Measurements from ENCODE around the gene RAPGEF4. TPM values are rescaled to one million over a fixed set of nuclear protein-coding genes. Genes with fewer than 3 reads are reported as not detected.

Gene RAPGEF4
- 0.86 and 1.9 TPM in 2 replicates for total RNA-seq (2011; cell fraction: chromatin; rRNA removed; ENCODE audit: low replicate concordance)
- total RNA-seq (2011; cell fraction: nucleolus; rRNA removed) = not detected in 2 replicates
- total RNA-seq (2011; cell fraction: nucleoplasm; rRNA removed) = 1.0 TPM in 1 of 2 replicates, not detected in the other
- not detected in 2 replicates for total RNA-seq (2014; rRNA removed)
- 0.45 TPM in 1 of 2 replicates, not detected in the other for total RNA-seq (2014; rRNA removed; fragmentation: Illumina TruSeq; extraction: Trizol)
- not detected in 2 replicates for total RNA-seq (2015; rRNA removed; fragmentation: Illumina TruSeq; extraction: Trizol)
- total RNA-seq (2021) = 0.33 TPM in 1 of 2 replicates, not detected in the other
- 0.13 and 0.62 TPM in 2 replicates for polyA plus RNA-seq (2011; rRNA removed)
- 0.01 and 0.72 TPM in 2 replicates for polyA plus RNA-seq (2011; cell fraction: cytosol; rRNA removed)
- 0.64 and 2.7 TPM in 2 replicates for polyA plus RNA-seq (2011; cell fraction: nucleus; rRNA removed)
- polyA plus RNA-seq (2012) = 0.03 TPM in 1 of 2 replicates, not detected in the other
- not detected in 2 replicates for polyA plus RNA-seq (2014; fragmentation: Illumina TruSeq; extraction: Trizol)
- under 1 TPM in 1 of 2 experiments, not detected in 1; 0.04 TPM for polyA plus RNA-seq (2014; fragmentation: Nextera tagmentation; extraction: Ambion mirVana)
- not detected in 2 replicates for polyA plus RNA-seq (2014; rRNA removed)
- 0.81 and 2.6 TPM in 2 replicates for polyA minus RNA-seq (2011; rRNA and poly(A)+ RNA removed)
- not detected in 2 replicates for polyA minus RNA-seq (2011; cell fraction: cytosol; rRNA and poly(A)+ RNA removed)
- polyA minus RNA-seq (2011; cell fraction: nucleus; rRNA and poly(A)+ RNA removed) = 0.27 and 1.9 TPM in 2 replicates
- Bru-seq, nascent RNA = percentile 8 among the genes with signal in this experiment
- percentile 8 among the genes with signal in this experiment for BruChase-seq, experiment 1, labeled RNA remaining after a 2-hour chase
- percentile 10 among the genes with signal in this experiment for BruChase-seq, experiment 2, labeled RNA remaining after a 6-hour chase
- long read RNA-seq, experiment 1 = 0 reads
- long read RNA-seq, experiment 2 = 0 reads
- long read RNA-seq, experiment 3 = 0 reads

GRCh38 chr2:172735582-172736423, at the start of gene RAPGEF4:
Gene RAPGEF4 (plus strand): TSS chr2:172735845. CDS start chr2:172735984, 139 bp downstream.
- CTCF ChIA-PET (ENCODE audit: low intra/inter-chr PET ratio) = no interaction called here
- FAIRE-seq (no peak), DNase-seq (ENCODE audit: extremely low read depth in 1 of 4, low spot score in 3 of 4) (peak in 2 of 4 experiments; percentile 10 to 14), ATAC-seq (no peak)
- Histone ChIP-seq H3K9me3 (replicated peaks; ENCODE audit: control insufficient read depth, insufficient read depth, low read depth, low read length) (no peaks in the 10 kb centered on the region), H4K20me1 (replicated peaks; ENCODE audit: control insufficient read depth, insufficient read depth, low read length) (no peaks in the 10 kb centered on the region), H3K36me3 (ENCODE audit: control insufficient read depth, insufficient read depth, low read length) (no peaks in the 10 kb centered on the region), H3K9me1 (ENCODE audit: control insufficient read depth, insufficient read depth, low read length) (no peaks in the 10 kb centered on the region), H3K9ac (ENCODE audit: insufficient read depth in 1 of 2, low read depth in 2 of 2, low read length in 2 of 2) (no peak within 1 kb of the TSS), H3K4me3 (no peak within 1 kb of the TSS), H3K27ac (ENCODE audit: extremely low read depth, low read depth, low read length) (no peak within 1 kb of the TSS), H3K27me3 (ENCODE audit: control insufficient read depth in 2 of 2, insufficient read depth in 2 of 2, low read length in 2 of 2) (peaks cover 12 to 17% of the 10 kb centered on the region in 2 experiments; a peak in 4 of 5 replicates), H3K4me2 (ENCODE audit: insufficient read depth, low read length) (no peak within 1 kb of the TSS), H3K4me1 (replicated peaks in 1 of 2; ENCODE audit: control insufficient read depth in 2 of 2, insufficient read depth in 2 of 2, low read length in 2 of 2) (no peaks in the 10 kb centered on the region), H2AFZ (ENCODE audit: low read depth, low read length) (no peak within 1 kb of the TSS), H3K79me2 (ENCODE audit: control insufficient read depth, insufficient read depth, low read length) (no peaks in the 10 kb centered on the region)
- intact Hi-C loops (cut with micrococcal nuclease) (no loop called here), in situ Hi-C loops (cut with MboI) (no loop called here)
- BruUV-seq (replicated peaks) = no TSS peak
- POLR2A ChIA-PET = no interaction called here
- TF ChIP-seq ERF (CRISPR knock-in tag; IDR thresholded peaks at IDR 0.05) (no peak), ZNF707 (CRISPR knock-in tag; conservative IDR thresholded peaks at IDR 0.05) (no peak), ZFX (CRISPR knock-in tag; IDR thresholded peaks at IDR 0.05) (no peak), FOSL1 (tag; conservative IDR thresholded peaks at IDR 0.05) (no peak), SREBF1 (IDR thresholded peaks at IDR 0.05; ENCODE audit: borderline replicate concordance, low read depth, low read length) (no peak), MEIS2 (IDR thresholded peaks at IDR 0.05; ENCODE audit: partially characterized antibody) (no peak), ETV6 (IDR thresholded peaks at IDR 0.05; ENCODE audit: borderline replicate concordance in 1 of 2, low read depth in 2 of 2, low read length in 1 of 2) (no peak), ETV6 (CRISPR knock-in tag; IDR thresholded peaks at IDR 0.05; ENCODE audit: borderline replicate concordance) (no peak), NR1H2 (CRISPR knock-in tag; IDR thresholded peaks at IDR 0.05) (no peak), ZBTB12 (CRISPR knock-in tag; IDR thresholded peaks at IDR 0.05) (no peak)
- WGBS (ENCODE audit: insufficient coverage, low coverage, missing lambda C conversion rate) = 19% methylated on average over 27 of the region's 95 CpGs

Data from K562 (cell line).